AG04450 (cell line): ENCODE measurements around the gene PRCP. TPM values are rescaled to one million over a fixed set of nuclear protein-coding genes. Genes with fewer than 3 reads are reported as not detected.
"Not testable (repeated sequence)": the region's sequence is repeated elsewhere in the genome, so short reads cannot be mapped to it uniquely, and the experiment has no call there.

ENCODE experiments used
- CTCF ChIA-PET: fragments of 300-600, 350-600 bp; formaldehyde crosslinking; extraction: SDS; loops from one replicate; lab custom pipeline; 2022; ENCODE audit warnings: antibody characterized with exemption, inconsistent platforms; lab: Charles Lee
- POLR2A ChIA-PET: fragments of 350-600 bp; formaldehyde crosslinking; extraction: SDS; loops from one replicate; lab custom pipeline; 2021; ENCODE audit warnings: antibody characterized with exemption, inconsistent platforms; lab: Yijun Ruan, JAX
- DNase-seq: peaks from one replicate; pipeline ENCODE4 v3.0.0-alpha.2; 2011; ENCODE audit warnings: low read depth, low spot score
- H3K27ac ChIP-seq: one replicate; pipeline ENCODE4 v1.5.1; 2012; ENCODE audit warnings: low read depth, low read length, control low read depth
- H3K27me3 ChIP-seq: one replicate; pipeline ENCODE4 v1.6.0; 2012; ENCODE audit warnings: low read length; ENCODE audit not compliant: control insufficient read depth, insufficient read depth
- H3K4me3 ChIP-seq: 2 replicates; pipeline ENCODE4 v1.5.1; 2011; ENCODE audit warnings: mild to moderate bottlenecking, low read depth, low read length, control low read depth
- H3K9me3 ChIP-seq: 2 replicates; pipeline ENCODE4 v1.5.1; 2012; ENCODE audit warnings: low read length; ENCODE audit not compliant: control insufficient read depth, insufficient read depth
- CTCF ChIP-seq: IDR thresholded peaks from 2 replicates; pipeline ENCODE4 v1.5.1; 2011; ENCODE audit warnings: low read depth, low read length, control low read depth, inconsistent platforms
- polyA plus RNA-seq: library from polyadenylated mRNA; depleted of rRNA; stranded (reverse); fragments of >200 nt; gene quantifications from 2 replicates; pipeline ENCODE4 v1.2.3, GENCODE V29; 2011

PRCP gene
- polyA plus RNA-seq, 1 experiment: 157 TPM

- no peak for DNase-seq
- TF ChIP-seq CTCF: no peak
- no peak overlapping the region for H3K4me3 ChIP-seq
- H3K27ac ChIP-seq: no peak overlapping the region
- ChIA-PET POLR2A (no interaction called here), CTCF (interaction anchor here (0.6 to 2.5 kb wide), 6 partner anchors 8 to 348 kb away, joined by 3 to 10 read pairs (median 4); no protein-coding TSS in a partner anchor)
- no peaks in the 10 kb centered on the region for H3K9me3 ChIP-seq
- no peaks in the 10 kb centered on the region for H3K27me3 ChIP-seq
These were observed 24.4 kb upstream of the PRCP start for GRCh38 chr11:82924522-82925224.

- H3K4me3 ChIP-seq, H3K27me3 ChIP-seq, DNase-seq, H3K27ac ChIP-seq, POLR2A ChIA-PET, H3K9me3 ChIP-seq: not testable (repeated sequence)
- CTCF ChIA-PET: interaction anchor here (0.6 to 1.8 kb wide), 2 partner anchors 237 to 327 kb away, joined by 3 to 4 read pairs; no protein-coding TSS in a partner anchor
These were observed 22.4 kb upstream of the PRCP start for GRCh38 chr11:82922396-82923173.

GRCh38 chr11:82920227-82920626, 20.0 kb upstream of the PRCP start:
- CTCF ChIA-PET: interaction anchor here (1.2 kb wide), 1 partner anchor 53 kb away, joined by 3 read pairs; no protein-coding TSS in a partner anchor
- POLR2A ChIA-PET, H3K27ac ChIP-seq, H3K4me3 ChIP-seq, DNase-seq, H3K27me3 ChIP-seq, H3K9me3 ChIP-seq: not testable (repeated sequence)

DNA sequence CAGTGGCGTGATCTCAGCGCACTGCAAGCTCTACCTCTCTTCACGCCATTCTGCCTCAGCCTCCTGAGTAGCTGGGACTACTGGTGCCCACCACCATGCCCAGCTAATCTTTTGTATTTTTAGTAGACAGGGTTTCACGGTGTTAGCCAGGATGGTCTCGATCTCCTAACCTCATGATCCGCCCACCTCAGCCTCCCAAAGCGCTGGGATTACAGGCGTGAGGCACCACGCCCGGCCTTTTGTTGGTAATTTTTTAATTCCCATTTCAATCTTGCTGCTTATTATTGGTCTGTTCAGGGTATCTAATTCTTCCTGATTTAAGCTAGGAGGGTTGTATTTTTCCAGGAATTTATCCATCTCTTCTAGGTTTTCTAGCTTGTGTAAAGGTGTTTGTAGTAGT, 19.6 kb upstream of the PRCP start:
- DNase-seq, H3K27me3 ChIP-seq, POLR2A ChIA-PET, H3K9me3 ChIP-seq, H3K4me3 ChIP-seq, H3K27ac ChIP-seq: not testable (repeated sequence)
- CTCF ChIA-PET: interaction anchor here (0.6 to 1.2 kb wide), 2 partner anchors 52 to 69 kb away, joined by 3 to 4 read pairs; no protein-coding TSS in a partner anchor

- no peaks in the 10 kb centered on the region; the same call in 1 of the 2 replicates for H3K9me3 ChIP-seq
- no peaks in the 10 kb centered on the region for H3K27me3 ChIP-seq
- no peak for TF ChIP-seq CTCF
- ChIA-PET CTCF (interaction anchor here (0.6 to 2.6 kb wide), 3 partner anchors 8 to 341 kb away, joined by 3 to 22 read pairs (median 4); partner anchors contain the start of gene DDIAS), POLR2A (no interaction called here)
- no peak overlapping the region for H3K27ac ChIP-seq
- no peak overlapping the region for H3K4me3 ChIP-seq
- no peak for DNase-seq
These were observed 8.9 kb upstream of the PRCP start for GRCh38 chr11:82909015-82909640.

GRCh38 chr11:82908311-82908710, 8.1 kb upstream of the PRCP start:
- no peak overlapping the region for H3K27ac ChIP-seq
- H3K27me3 ChIP-seq: no peaks in the 10 kb centered on the region
- TF ChIP-seq CTCF: no peak
- POLR2A ChIA-PET: no interaction called here
- CTCF ChIA-PET: interaction anchor here (0.5 to 2.6 kb wide), 5 partner anchors 19 to 914 kb away, joined by 3 to 22 read pairs (median 3); no protein-coding TSS in a partner anchor
- no peak for DNase-seq
- H3K4me3 ChIP-seq: no peak overlapping the region
- H3K9me3 ChIP-seq: no peaks in the 10 kb centered on the region; the same call in 1 of the 2 replicates
